Glutamatergic neuron (in vitro differentiated cells): ENCODE results near the gene AGRN. TPM values are rescaled to one million over a fixed set of nuclear protein-coding genes. Genes with fewer than 3 reads are reported as not detected.

Experiments used
- DNase-seq: peaks from one replicate; pipeline ENCODE4 v3.0.0; 2022
- H3K27ac Mint-ChIP-seq: one replicate; pipeline ENCODE4 v1.8.0; 2020; ENCODE audit warnings: mild to moderate bottlenecking, mixed read lengths, inconsistent platforms; ENCODE audit not compliant: unreplicated experiment
- H3K27me3 Mint-ChIP-seq: one replicate; pipeline ENCODE4 v1.8.0; 2020; ENCODE audit warnings: mild to moderate bottlenecking, moderate library complexity, mixed read lengths, inconsistent platforms; ENCODE audit not compliant: unreplicated experiment
- H3K36me3 Mint-ChIP-seq: one replicate; pipeline ENCODE4 v1.8.0; 2020; ENCODE audit warnings: mild to moderate bottlenecking, mixed read lengths, inconsistent platforms; ENCODE audit not compliant: unreplicated experiment
- H3K4me1 Mint-ChIP-seq: one replicate; pipeline ENCODE4 v1.8.0; 2020; ENCODE audit warnings: mild to moderate bottlenecking, low read depth, mixed read lengths, inconsistent platforms; ENCODE audit not compliant: unreplicated experiment
- H3K4me3 Mint-ChIP-seq: one replicate; pipeline ENCODE4 v1.8.0; 2020; ENCODE audit warnings: mild to moderate bottlenecking, mixed read lengths, inconsistent platforms; ENCODE audit not compliant: unreplicated experiment
- H3K9me3 Mint-ChIP-seq: one replicate; pipeline ENCODE4 v1.8.0; 2020; ENCODE audit warnings: mild to moderate bottlenecking, moderate library complexity, mixed read lengths, inconsistent platforms; ENCODE audit not compliant: unreplicated experiment
- total RNA-seq: library from RNA; stranded (reverse); fragmentation: NEBNext Ultra II Directional; extraction: Animal tissue kit (Norgen Biotek cat#: 25700); gene quantifications from one replicate; pipeline ENCODE4 v1.2.1, GENCODE V29; 2021; ENCODE audit not compliant: unreplicated experiment
- TF ChIP-seq, protein P1 (sequence below): fragments of 200-600 bp; sonication (generic); IDR thresholded peaks from one replicate; pipeline ENCODE4 v1.5.0; 2021; ENCODE audit not compliant: partially characterized antibody, unreplicated experiment

AGRN gene
- total RNA-seq, 1 donor from 2014 or later = 914 TPM

DNA sequence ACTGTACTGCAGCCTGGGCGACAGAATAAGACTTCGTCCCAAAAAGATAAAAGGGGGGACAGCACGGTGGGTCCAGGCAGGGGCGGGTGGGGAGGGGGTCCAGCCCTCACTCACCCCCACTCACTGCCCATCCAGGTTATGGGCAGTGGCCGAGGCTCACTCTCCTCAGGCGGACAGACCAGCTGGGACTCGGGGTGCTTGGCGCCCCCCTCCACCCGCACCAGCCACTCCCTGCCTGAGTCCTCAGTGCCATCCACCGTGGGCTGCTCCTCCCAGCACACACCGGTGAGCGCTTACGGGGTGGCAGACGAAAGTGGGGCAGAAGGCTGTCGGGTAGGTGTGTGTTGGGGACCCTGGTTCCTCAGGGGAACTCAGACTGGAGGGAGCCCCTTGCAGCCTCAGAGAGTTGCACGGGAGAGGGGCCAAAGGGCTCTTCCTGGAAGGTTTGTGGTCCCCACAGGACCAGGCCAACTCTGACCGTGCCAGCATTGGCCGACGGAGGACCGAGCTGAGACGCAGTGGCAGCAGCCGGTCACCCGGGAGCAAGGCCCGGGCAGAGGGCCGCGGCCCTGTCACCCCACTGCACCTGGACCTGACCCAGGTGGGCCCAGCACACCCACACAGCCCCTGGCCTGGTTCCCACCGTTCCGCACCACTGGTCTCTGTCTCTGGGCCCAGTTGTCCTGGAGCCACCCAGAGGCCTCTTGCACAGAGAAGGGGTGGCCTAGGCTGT lies 47.0 kb upstream of the AGRN start:
- peaks cover 3% of the 10 kb centered on the region for H3K9me3 Mint-ChIP-seq
- H3K27ac Mint-ChIP-seq = no peak overlapping the region
- peaks cover 15% of the 10 kb centered on the region for H3K27me3 Mint-ChIP-seq
- no peak overlapping the region for H3K4me3 Mint-ChIP-seq
- peaks cover 6% of the 10 kb centered on the region for H3K4me1 Mint-ChIP-seq
- TF ChIP-seq, protein P1, sequence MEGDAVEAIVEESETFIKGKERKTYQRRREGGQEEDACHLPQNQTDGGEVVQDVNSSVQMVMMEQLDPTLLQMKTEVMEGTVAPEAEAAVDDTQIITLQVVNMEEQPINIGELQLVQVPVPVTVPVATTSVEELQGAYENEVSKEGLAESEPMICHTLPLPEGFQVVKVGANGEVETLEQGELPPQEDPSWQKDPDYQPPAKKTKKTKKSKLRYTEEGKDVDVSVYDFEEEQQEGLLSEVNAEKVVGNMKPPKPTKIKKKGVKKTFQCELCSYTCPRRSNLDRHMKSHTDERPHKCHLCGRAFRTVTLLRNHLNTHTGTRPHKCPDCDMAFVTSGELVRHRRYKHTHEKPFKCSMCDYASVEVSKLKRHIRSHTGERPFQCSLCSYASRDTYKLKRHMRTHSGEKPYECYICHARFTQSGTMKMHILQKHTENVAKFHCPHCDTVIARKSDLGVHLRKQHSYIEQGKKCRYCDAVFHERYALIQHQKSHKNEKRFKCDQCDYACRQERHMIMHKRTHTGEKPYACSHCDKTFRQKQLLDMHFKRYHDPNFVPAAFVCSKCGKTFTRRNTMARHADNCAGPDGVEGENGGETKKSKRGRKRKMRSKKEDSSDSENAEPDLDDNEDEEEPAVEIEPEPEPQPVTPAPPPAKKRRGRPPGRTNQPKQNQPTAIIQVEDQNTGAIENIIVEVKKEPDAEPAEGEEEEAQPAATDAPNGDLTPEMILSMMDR = no peak
- no peaks in the 10 kb centered on the region for H3K36me3 Mint-ChIP-seq
- DNase-seq = no peak

DNA sequence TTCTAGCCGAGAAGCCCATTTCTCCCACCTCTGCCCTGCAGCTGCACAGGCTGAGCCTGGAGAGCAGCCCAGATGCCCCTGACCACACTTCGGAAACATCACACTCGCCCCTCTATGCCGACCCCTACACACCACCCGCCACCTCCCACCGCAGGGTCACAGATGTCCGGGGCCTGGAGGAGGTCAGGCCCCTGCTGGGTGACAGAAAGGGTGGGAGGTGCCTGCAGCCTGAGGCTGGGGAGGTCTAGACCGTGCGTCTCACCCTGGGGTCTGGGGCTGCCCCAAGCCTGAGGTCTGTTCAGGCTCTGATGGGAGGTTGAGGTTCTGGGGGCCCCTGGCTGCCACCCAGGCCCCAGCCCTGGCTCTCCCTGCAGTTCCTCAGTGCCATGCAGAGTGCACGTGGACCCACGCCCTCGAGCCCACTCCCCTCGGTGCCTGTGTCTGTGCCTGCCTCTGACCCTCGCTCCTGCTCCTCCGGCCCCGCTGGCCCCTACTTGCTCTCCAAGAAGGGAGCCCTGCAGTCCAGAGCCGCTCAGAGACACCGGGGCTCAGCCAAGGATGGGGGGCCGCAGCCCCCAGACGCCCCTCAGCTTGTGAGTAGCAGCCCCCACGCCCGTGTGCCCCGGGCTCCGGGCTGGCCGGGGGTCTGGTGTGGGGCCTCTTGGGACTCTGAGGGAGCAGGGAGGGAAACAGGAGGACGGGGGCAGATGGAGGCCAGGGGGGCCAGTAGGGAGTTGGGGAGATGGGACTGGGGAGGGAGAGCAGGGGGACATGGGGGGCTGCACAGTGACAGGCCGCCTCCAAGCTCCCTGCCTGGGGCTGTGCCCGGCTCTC lies 46.2 kb upstream of the AGRN start:
- peaks cover 6% of the 10 kb centered on the region for H3K9me3 Mint-ChIP-seq
- no peak overlapping the region for H3K4me3 Mint-ChIP-seq
- TF ChIP-seq, protein P1 = no peak
- H3K36me3 Mint-ChIP-seq = no peaks in the 10 kb centered on the region
- H3K27me3 Mint-ChIP-seq = peaks cover 16% of the 10 kb centered on the region
- DNase-seq = no peak
- H3K4me1 Mint-ChIP-seq = peaks cover 2% of the 10 kb centered on the region
- H3K27ac Mint-ChIP-seq = no peak overlapping the region

DNA sequence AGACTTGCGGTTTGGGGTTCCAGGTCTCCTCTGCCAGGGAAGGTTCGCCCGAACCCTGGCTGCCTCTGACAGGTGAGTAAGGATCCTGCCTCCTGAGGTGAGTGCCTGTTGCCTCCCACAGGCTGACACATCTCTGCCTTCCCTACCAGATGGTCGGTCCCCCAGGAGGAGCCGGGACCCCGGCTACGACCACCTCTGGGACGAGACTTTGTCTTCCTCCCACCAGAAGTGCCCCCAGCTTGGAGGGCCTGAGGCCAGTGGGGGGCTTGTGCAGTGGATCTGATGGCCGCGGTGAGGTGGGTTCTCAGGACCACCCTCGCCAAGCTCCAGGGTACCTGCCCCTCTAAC lies 45.7 kb upstream of the AGRN start:
- Mint-ChIP-seq H3K9me3 (peaks cover 6% of the 10 kb centered on the region), H3K4me1 (no peaks in the 10 kb centered on the region), H3K36me3 (no peaks in the 10 kb centered on the region), H3K27me3 (peaks cover 10% of the 10 kb centered on the region), H3K27ac (no peak overlapping the region), H3K4me3 (no peak overlapping the region)
- no peak for DNase-seq
- TF ChIP-seq, protein P1 = no peak

DNA sequence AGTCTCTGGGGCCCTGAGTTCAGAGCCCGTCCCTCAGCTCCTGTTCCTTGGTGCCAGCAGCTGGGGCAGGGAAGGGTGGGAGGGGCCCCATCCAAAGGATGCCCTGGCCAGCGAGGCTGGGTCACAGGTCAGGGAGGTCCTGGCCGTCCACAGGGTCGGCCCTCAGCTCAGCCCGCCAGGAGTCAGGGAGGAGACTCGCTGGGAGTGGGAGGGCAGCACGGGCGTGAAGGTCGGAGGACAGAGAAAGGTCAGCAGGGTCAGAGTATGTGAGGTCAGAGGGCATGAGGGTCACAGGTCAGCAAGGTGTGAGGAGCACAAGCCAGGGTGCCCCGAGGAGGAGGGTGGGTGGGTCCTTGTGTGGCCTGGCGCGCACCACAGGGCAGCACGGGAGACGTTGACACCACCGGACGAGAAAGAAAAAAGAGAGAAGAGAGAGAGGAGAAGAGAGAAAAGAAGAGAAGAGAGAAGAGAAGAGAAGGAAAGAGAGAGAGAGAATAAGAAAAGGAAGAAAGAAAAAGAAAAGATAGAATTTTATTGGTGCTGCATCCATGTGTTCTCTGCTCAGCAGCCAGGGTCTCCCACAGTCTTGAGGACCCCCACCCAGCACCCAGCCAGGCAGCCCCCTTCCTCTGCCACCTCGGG lies 45.1 kb upstream of the AGRN start:
- Mint-ChIP-seq H3K9me3 (peaks cover 3% of the 10 kb centered on the region), H3K36me3 (no peaks in the 10 kb centered on the region), H3K27ac (no peak overlapping the region), H3K4me3 (no peak overlapping the region), H3K4me1 (no peaks in the 10 kb centered on the region), H3K27me3 (peaks cover 9% of the 10 kb centered on the region)
- DNase-seq = no peak
- TF ChIP-seq, protein P1 = no peak
